Kidney epithelial cell (primary cell): ENCODE data around the gene PIK3R3. TPM values are rescaled to one million over a fixed set of nuclear protein-coding genes. Genes with fewer than 3 reads are reported as not detected.
A peak's percentile ranks its signal among the peaks of the same experiment; 100 is the strongest.

Experiments
- DNase-seq: peaks from one replicate; pipeline ENCODE4 v3.0.0-alpha.2; 2010; ENCODE audit warnings: low read depth
- H3K27me3 ChIP-seq: 2 replicates; pipeline ENCODE4 v1.6.0; 2011; ENCODE audit warnings: low read length; ENCODE audit not compliant: control insufficient read depth, insufficient read depth
- H3K36me3 ChIP-seq: 2 replicates; pipeline ENCODE4 v1.5.1; 2011; ENCODE audit warnings: low read length; ENCODE audit not compliant: control insufficient read depth, insufficient read depth
- H3K4me3 ChIP-seq: 2 replicates; pipeline ENCODE4 v1.5.1; 2011; ENCODE audit warnings: low read depth, mild to moderate bottlenecking, control low read depth, low read length
- CTCF ChIP-seq: IDR thresholded peaks from 2 replicates; pipeline ENCODE4 v1.5.1; 2011; ENCODE audit warnings: mild to moderate bottlenecking, moderate library complexity, low read length, control low read depth, inconsistent platforms; ENCODE audit not compliant: insufficient read depth, poor library complexity, severe bottlenecking
- total RNA-seq: library from RNA; depleted of rRNA; stranded (reverse); fragments of >200 nt; gene quantifications from 2 replicates; pipeline ENCODE4 v1.2.3, GENCODE V29; 2015

PIK3R3 gene
- total RNA-seq, 1 donor from 2014 or later: 7.4 TPM

DNA sequence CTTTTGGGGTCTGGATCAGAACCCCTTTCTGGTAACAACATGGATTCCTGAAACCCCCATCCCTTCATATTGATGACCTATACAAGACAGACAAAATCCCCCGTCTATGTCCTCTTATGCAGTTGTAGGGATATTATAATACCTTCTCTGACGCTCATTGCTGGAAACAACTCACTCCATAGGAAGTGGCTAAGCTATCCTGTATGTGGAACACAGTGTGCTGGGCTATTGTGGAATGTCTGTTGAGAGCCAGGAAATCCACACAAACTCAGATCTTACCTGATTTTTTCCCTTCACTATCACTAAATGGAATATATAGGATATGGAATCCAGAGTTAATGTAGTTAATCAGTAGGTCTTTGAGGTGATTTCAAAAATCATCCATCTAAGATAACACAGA lies 17.7 kb upstream of the PIK3R3 start:
- no peaks in the 10 kb centered on the region for H3K36me3 ChIP-seq
- no peak for DNase-seq
- H3K27me3 ChIP-seq: no peaks in the 10 kb centered on the region
- no peak for TF ChIP-seq CTCF
- no peak overlapping the region for H3K4me3 ChIP-seq

DNA sequence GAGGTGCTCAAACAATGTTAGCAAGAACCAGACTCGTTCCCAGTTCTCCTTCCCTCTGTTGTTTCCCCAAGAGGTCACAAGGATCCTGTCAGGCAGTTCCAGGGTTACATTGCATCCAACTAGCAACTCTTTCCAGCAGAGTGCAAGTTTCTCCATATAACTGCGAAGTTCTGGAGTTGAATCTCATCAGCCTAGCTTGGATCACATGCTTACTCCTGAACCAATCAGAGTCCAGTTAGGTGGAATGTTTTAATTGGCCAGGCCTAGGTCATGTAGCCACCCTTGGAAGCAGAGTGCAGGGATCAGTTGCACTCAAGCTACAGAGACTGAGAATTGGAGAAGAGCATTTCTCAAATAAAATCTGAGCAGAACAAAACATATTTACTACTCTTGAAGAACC lies 15.9 kb upstream of the PIK3R3 start:
- TF ChIP-seq CTCF: no peak
- no peak overlapping the region for H3K4me3 ChIP-seq
- H3K27me3 ChIP-seq: no peaks in the 10 kb centered on the region
- H3K36me3 ChIP-seq: no peaks in the 10 kb centered on the region
- no peak for DNase-seq

GRCh38 chr1:46137916-46138315 lies 5.5 kb upstream of the PIK3R3 start:
- TF ChIP-seq CTCF: no peak
- no peak overlapping the region for H3K4me3 ChIP-seq
- DNase-seq: no peak

DNA sequence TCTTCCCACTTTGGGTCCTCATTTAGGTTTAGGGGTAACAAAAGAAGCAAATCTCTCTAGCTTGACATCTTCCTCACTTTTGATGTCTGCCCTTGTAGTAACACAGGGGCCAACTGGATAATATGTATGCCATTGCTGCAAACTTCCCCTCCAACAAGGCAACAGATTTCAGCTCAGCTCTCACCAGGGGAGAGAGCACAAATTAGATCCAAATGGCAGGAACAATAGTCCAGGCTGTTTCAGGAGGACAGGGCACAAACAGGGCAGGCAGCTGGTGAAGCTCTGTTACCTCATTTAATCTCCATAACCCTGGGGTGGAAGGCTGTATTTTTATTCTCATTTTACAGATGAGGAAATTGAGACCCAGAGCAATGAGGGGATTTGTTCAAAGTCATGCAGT lies 4.3 kb upstream of the PIK3R3 start:
- no peak for TF ChIP-seq CTCF
- H3K36me3 ChIP-seq: no peaks in the 10 kb centered on the region
- no peak overlapping the region for H3K4me3 ChIP-seq
- no peak for DNase-seq
- no peaks in the 10 kb centered on the region for H3K27me3 ChIP-seq

More at GRCh38 chr1:46137916-46138315, 5.5 kb upstream of the PIK3R3 start:
- H3K27me3 ChIP-seq: no peaks in the 10 kb centered on the region
- no peaks in the 10 kb centered on the region for H3K36me3 ChIP-seq

DNA sequence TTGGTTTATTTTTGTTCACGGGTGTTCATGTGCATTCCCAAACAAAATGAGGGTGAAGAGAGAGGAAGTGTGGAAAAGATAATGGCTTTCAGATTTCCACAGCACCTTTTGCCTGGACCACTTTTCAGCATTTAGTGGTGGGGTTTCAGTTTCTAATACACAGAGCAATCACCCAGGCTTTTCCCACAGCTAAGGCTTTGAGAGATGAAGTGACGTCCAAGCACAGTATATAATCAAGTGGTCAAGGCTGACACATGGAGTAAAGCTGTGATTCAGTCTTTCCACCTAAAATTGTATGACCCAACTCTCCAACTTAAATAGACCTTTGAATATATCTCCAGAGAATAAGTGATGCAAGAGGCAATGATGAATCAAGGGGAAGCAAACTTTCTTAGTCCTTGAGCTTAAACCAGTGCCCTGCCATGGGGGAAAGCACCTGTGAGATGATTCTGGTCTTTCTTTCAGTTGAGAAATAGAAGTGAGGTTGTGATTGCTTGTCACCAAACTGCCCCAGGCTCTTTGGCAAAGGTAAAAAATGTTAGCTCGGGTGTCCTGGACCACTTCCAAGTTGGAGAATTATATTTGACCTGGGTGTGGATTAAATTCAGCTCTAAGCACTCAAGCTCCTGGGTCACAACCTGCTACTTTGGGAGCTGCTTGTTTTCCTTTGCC lies 2.4 kb upstream of the PIK3R3 start:
- no peak for TF ChIP-seq CTCF
- no peaks in the 10 kb centered on the region for H3K27me3 ChIP-seq
- no peak for DNase-seq
- no peak overlapping the region for H3K4me3 ChIP-seq
- H3K36me3 ChIP-seq: no peaks in the 10 kb centered on the region

DNA sequence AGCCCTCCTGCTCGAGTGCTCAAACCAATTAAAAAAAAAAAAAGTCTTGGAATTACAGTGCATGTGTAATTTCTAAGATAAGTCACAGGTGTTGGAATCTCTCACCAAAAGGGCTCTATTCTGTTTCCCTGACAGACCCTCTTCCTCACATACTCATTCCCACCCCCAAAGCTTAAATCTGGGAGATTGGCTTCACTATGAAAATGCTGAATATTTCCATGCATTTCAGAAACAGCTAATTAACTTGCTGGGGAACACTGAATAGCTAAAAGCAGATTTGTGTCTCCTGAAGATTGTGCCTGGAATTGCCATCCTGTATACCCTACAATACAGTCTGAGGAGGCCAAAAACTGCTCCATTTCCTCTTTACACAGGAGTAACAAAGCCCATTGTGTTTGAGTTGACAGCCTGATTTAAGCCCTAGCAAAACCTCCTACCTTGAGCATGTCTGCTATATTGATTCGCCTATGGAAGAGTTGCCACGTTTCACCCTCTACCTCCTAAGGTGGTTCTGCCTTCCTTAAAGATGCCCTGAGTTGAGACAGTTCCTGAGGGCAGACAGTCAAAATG lies 1.4 kb upstream of the PIK3R3 start:
- no peak for TF ChIP-seq CTCF
- no peaks in the 10 kb centered on the region for H3K36me3 ChIP-seq
- H3K27me3 ChIP-seq: no peaks in the 10 kb centered on the region
- no peak for DNase-seq
- H3K4me3 ChIP-seq: peak overlapping the region; percentile 75
